KMS-11 (cell line): Measurements from ENCODE around the gene DEFB128.
"Not testable (repeated sequence)": the region's sequence is repeated elsewhere in the genome, so short reads cannot be mapped to it uniquely, and the experiment has no call there.

Source experiments
- H2AFZ ChIP-seq: fragments of 200-600 bp; sonication (generic); 2 replicates; pipeline ENCODE4 v1.6.1; 2016; ENCODE audit warnings: antibody characterized with exemption, mixed run types, low read depth
- H3K27ac ChIP-seq: fragments of 200-600 bp; sonication (generic); 2 replicates; pipeline ENCODE4 v1.6.1; 2016; ENCODE audit warnings: mild to moderate bottlenecking, mixed run types
- H3K27me3 ChIP-seq: fragments of 200-600 bp; sonication (generic); 2 replicates; pipeline ENCODE4 v1.6.1; 2017; ENCODE audit warnings: mild to moderate bottlenecking, low read depth, mixed run types, moderate library complexity; ENCODE audit not compliant: insufficient read depth
- H3K36me3 ChIP-seq: fragments of 200-600 bp; sonication (generic); 2 replicates; pipeline ENCODE4 v1.6.1; 2017; ENCODE audit warnings: mild to moderate bottlenecking, mixed run types; ENCODE audit not compliant: insufficient read depth
- H3K4me1 ChIP-seq: fragments of 200-600 bp; sonication (generic); 2 replicates; pipeline ENCODE4 v1.6.1; 2016; ENCODE audit warnings: mild to moderate bottlenecking, low read depth, mixed run types; ENCODE audit not compliant: poor library complexity, severe bottlenecking
- H3K4me2 ChIP-seq: fragments of 200-600 bp; sonication (generic); 2 replicates; pipeline ENCODE4 v1.7.0; 2016; ENCODE audit warnings: mild to moderate bottlenecking, mixed run types
- H3K4me3 ChIP-seq: fragments of 200-600 bp; sonication (generic); IDR thresholded peaks from 2 replicates; pipeline ENCODE4 v1.6.1; 2017; ENCODE audit warnings: low read depth, low read length, mixed read lengths; ENCODE audit not compliant: insufficient read depth
- H3K79me2 ChIP-seq: fragments of 200-600 bp; sonication (generic); 2 replicates; pipeline ENCODE4 v1.6.1; 2016; ENCODE audit warnings: low read depth, mixed run types; ENCODE audit not compliant: insufficient read depth
- H3K9ac ChIP-seq: fragments of 200-600 bp; sonication (generic); 2 replicates; pipeline ENCODE4 v1.6.1; 2016; ENCODE audit warnings: mild to moderate bottlenecking, mixed run types
- H4K20me1 ChIP-seq: fragments of 200-600 bp; sonication (generic); 2 replicates; pipeline ENCODE4 v1.6.1; 2016; ENCODE audit warnings: mild to moderate bottlenecking, mixed run types; ENCODE audit not compliant: insufficient read depth
- TF ChIP-seq, protein P1 (sequence below): fragments of 200-600 bp; sonication (generic); conservative IDR thresholded peaks from 2 replicates; pipeline ENCODE4 v1.6.1; 2017; ENCODE audit warnings: low read depth, mild to moderate bottlenecking, antibody characterized with exemption, low read length, moderate library complexity, mixed read lengths

The DEFB128 gene

DNA sequence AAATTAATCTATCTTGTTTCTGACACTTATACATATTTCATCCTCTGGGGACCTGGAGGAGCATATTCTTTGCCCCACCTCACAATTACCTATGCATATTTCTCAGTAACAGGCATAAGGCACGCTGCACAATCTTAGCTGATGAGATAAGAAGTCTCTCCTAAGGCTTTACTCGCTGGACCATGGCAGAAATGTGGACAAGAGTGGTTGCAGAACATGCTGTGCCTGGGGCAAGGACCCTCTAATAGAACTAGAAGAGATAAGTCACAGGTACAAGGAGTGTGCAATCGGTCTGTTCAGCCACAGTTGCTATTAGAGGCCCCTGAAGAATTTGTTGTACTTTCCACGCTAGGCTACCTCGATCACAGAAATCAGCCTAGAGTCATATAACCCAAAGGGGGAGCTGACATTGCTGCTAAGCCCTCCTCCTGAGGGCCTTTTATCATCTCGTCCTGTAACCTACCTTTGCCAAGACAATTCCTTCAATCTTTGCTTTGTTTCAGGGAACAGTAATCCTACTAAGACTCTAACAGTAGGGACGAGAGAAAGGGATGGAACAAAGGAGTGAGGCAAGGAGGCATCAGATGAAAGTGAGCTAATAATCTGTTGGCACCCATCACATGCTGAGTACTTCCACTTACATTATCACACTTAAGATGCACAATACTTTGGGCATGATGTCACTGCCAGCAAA lies 21.4 kb upstream of the DEFB128 start:
- Histone ChIP-seq H3K27ac (no peak overlapping the region), H2AFZ (no peak overlapping the region), H3K36me3 (no peaks in the 10 kb centered on the region), H4K20me1 (no peaks in the 10 kb centered on the region), H3K4me3 (no peak overlapping the region), H3K79me2 (no peaks in the 10 kb centered on the region), H3K27me3 (no peaks in the 10 kb centered on the region), H3K4me1 (no peaks in the 10 kb centered on the region), H3K9ac (no peak overlapping the region), H3K4me2 (no peak overlapping the region)
- TF ChIP-seq, protein P1, sequence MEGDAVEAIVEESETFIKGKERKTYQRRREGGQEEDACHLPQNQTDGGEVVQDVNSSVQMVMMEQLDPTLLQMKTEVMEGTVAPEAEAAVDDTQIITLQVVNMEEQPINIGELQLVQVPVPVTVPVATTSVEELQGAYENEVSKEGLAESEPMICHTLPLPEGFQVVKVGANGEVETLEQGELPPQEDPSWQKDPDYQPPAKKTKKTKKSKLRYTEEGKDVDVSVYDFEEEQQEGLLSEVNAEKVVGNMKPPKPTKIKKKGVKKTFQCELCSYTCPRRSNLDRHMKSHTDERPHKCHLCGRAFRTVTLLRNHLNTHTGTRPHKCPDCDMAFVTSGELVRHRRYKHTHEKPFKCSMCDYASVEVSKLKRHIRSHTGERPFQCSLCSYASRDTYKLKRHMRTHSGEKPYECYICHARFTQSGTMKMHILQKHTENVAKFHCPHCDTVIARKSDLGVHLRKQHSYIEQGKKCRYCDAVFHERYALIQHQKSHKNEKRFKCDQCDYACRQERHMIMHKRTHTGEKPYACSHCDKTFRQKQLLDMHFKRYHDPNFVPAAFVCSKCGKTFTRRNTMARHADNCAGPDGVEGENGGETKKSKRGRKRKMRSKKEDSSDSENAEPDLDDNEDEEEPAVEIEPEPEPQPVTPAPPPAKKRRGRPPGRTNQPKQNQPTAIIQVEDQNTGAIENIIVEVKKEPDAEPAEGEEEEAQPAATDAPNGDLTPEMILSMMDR = no peak

DNA sequence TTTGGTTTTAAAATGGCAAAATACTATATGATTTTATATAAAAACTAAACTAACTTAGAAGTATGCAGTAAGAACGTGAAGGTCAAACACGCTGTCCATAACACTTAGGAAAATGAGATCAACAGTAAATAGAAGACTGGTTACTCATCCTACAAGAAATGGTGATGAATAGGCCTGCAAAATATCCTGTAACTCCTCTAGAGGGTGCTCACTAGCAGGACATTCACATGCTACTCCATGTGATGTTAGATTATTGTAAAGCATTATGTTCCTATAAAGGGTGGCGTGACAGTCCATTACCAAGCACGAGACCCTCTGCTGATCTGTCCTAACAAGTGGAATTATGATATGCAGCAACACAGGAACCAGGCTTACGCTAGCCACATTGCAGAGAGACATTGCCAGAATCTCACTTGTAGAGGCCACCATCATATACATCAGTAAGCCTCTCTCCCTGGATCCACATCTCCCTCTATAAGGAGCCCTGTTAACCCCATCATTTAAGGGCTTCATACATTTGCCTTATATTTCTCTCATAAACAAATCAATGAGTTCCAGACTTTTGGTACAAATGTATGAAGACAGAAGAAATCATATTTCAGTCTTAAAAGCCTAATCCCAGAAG lies 19.5 kb upstream of the DEFB128 start:
- Histone ChIP-seq H4K20me1 (no peaks in the 10 kb centered on the region), H3K79me2 (no peaks in the 10 kb centered on the region), H3K4me3 (no peak overlapping the region), H3K27ac (no peak overlapping the region), H2AFZ (no peak overlapping the region), H3K4me2 (no peak overlapping the region), H3K36me3 (no peaks in the 10 kb centered on the region), H3K4me1 (no peaks in the 10 kb centered on the region), H3K9ac (no peak overlapping the region), H3K27me3 (no peaks in the 10 kb centered on the region)
- TF ChIP-seq, protein P1 = peak; percentile 58

DNA sequence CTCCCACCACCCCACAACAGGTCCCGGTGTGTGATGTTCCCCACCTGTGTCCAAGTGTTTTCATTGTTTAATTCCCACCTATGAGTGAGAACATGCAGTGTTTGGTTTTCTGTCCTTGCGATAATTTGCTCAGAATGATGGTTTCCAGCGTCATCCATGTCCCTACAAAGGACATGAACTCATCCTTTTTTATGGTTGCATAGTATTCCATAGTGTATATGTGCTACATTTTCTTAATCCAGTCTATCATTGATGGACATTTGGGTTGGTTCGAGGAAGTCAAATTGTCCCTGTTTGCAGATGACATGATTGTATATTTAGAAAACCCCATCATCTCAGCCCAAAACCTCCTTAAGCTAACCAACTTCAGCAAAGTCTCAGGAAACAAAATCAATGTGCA lies 14.1 kb upstream of the DEFB128 start:
- not testable (repeated sequence) for H3K27ac ChIP-seq, H3K9ac ChIP-seq, H3K27me3 ChIP-seq

DNA sequence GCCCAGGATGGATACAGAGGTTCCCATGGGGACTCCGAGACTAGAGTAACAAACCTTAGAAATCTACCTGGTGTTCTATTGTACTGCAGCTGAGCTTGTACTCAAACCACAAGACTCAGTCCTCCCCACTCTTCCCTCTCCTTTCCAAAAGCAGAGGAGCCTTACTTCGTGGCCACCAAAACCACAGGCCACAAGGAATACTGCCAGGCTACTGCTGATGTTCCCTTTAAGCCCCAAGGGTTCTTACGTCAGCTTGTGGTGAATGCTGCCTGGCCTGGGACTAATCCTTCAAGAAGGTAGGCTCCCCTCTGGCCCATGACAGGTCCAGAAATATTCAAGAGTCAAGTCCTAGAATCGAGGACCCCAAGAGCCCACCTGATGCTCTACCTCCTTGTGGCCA lies 10.5 kb upstream of the DEFB128 start:
- Histone ChIP-seq H3K27me3 (no peaks in the 10 kb centered on the region), H3K9ac (no peak overlapping the region), H3K27ac (no peak overlapping the region), H3K4me3 (no peak overlapping the region), H3K4me2 (no peak overlapping the region), H3K4me1 (no peaks in the 10 kb centered on the region), H3K36me3 (no peaks in the 10 kb centered on the region), H2AFZ (no peak overlapping the region), H4K20me1 (no peaks in the 10 kb centered on the region), H3K79me2 (no peaks in the 10 kb centered on the region)
- TF ChIP-seq, protein P1 = no peak

More for the DNA sequence above, 14.1 kb upstream of the DEFB128 start:
- H4K20me1 ChIP-seq, H3K4me1 ChIP-seq, H3K4me2 ChIP-seq, H3K79me2 ChIP-seq, H3K4me3 ChIP-seq, H2AFZ ChIP-seq, H3K36me3 ChIP-seq: not testable (repeated sequence)

DNA sequence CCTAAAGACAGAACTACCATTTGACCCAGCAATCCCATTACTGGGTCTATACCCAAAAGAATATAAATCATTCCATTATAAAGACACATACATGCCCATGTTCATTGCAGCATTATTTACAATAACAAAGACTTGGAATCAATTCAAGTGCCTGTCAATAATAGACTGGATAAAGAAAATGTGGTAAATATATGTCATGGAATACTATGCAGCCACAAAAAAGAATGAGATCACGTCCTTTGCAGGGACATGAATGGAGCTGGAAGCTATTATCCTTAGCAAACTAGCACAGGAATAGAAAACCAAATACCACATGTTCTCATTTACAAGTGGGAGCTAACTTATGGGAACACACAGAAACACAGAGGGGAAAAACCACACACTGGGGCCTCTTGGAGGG lies 8.7 kb upstream of the DEFB128 start:
- TF ChIP-seq, protein P1 = no peak
- no peak overlapping the region for H3K27ac ChIP-seq
- H2AFZ ChIP-seq = no peak overlapping the region
- H4K20me1 ChIP-seq = no peaks in the 10 kb centered on the region
- H3K4me2 ChIP-seq = no peak overlapping the region
- H3K79me2 ChIP-seq = no peaks in the 10 kb centered on the region
- H3K9ac ChIP-seq = no peak overlapping the region
- no peaks in the 10 kb centered on the region for H3K27me3 ChIP-seq
- no peak overlapping the region for H3K4me3 ChIP-seq
- H3K4me1 ChIP-seq = no peaks in the 10 kb centered on the region
- H3K36me3 ChIP-seq = no peaks in the 10 kb centered on the region
